Transverse colon (tissue), 4 donors: ENCODE results near the gene CASK.

Experiments
- CTCF ChIP-seq, 5 experiments: fragments of 200-600 bp in 3 of 5; fragments of 450-650 bp in 2 of 5; sonication (generic) in 3 of 5; IDR thresholded peaks; 1 replicate in 2 of 5; 2 replicates in 3 of 5; pipeline ENCODE4 v1.5.1; 2016 to 2017; ENCODE audit warnings: antibody characterized with exemption in 5 of 5, inconsistent platforms in 3 of 5, mild to moderate bottlenecking in 2 of 5, moderate library complexity in 1 of 5
- POLR2AphosphoS5 ChIP-seq, 3 donors: sonication (generic); formaldehyde crosslinking; IDR thresholded peaks; one replicate each; pipeline ENCODE4 v1.6.1; 2016; ENCODE audit warnings: antibody characterized with exemption in 3 of 3

GRCh38 chrX:41594634-41595033 is 328.7 kb downstream of the CASK start:
- TF ChIP-seq CTCF (IDR thresholded peaks at IDR 0.05) = no peak
- no peak for TF ChIP-seq POLR2AphosphoS5 (IDR thresholded peaks at IDR 0.05)
